Spleen (tissue), 7 donors: ENCODE results near the gene CNTNAP2.

ENCODE experiments used
- POLR2AphosphoS5 ChIP-seq, 3 donors: sonication (generic); formaldehyde crosslinking; IDR thresholded peaks; one replicate each; pipeline ENCODE4 v1.5.1; 2017; ENCODE audit warnings: antibody characterized with exemption in 3 of 3
- TF ChIP-seq, protein P1 (sequence below), 11 experiments: fragments of 200-600 bp in 7 of 11; fragments of 450-650 bp in 4 of 11; sonication (generic) in 4 of 11; IDR thresholded peaks in 8 of 11; conservative IDR thresholded peaks in 3 of 11; 1 replicate in 7 of 11; 2 replicates in 4 of 11; pipeline versions ENCODE4 v1.4.0 to v1.8.0; 2016 to 2021; ENCODE audit warnings: antibody characterized with exemption in 11 of 11, inconsistent platforms in 4 of 11, mild to moderate bottlenecking in 1 of 11
- donor health status: DM: no; HTN: no; CAD: no; lungs with moderate emphysema.
- donor health status: DM: no; HTN: no; CAD: no.
- donor health status: DM: no; HTN: no; CAD: no.

DNA sequence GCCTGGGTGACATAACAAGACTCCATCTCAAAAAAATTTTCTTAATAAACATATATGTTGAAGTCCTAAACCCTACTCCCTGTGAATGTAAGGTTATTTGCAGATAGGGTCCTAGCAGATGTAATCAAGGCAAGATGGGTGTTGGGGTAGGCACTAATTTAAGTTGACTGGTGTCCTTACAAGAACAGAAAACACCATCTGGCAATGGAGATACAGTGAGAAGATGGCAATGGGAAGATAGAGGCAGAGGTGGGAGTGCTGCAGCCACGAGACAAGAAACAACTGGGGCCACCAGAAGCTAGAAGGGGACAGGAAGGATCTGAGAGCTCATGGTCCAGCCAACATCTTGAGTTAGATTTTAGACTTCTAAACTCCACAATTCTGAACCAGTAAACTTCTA, 606.4 kb downstream of the CNTNAP2 start:
- TF ChIP-seq, protein P1, sequence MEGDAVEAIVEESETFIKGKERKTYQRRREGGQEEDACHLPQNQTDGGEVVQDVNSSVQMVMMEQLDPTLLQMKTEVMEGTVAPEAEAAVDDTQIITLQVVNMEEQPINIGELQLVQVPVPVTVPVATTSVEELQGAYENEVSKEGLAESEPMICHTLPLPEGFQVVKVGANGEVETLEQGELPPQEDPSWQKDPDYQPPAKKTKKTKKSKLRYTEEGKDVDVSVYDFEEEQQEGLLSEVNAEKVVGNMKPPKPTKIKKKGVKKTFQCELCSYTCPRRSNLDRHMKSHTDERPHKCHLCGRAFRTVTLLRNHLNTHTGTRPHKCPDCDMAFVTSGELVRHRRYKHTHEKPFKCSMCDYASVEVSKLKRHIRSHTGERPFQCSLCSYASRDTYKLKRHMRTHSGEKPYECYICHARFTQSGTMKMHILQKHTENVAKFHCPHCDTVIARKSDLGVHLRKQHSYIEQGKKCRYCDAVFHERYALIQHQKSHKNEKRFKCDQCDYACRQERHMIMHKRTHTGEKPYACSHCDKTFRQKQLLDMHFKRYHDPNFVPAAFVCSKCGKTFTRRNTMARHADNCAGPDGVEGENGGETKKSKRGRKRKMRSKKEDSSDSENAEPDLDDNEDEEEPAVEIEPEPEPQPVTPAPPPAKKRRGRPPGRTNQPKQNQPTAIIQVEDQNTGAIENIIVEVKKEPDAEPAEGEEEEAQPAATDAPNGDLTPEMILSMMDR (IDR thresholded peaks at IDR 0.05 in 8 of 11, conservative IDR thresholded peaks at IDR 0.05 in 3 of 11) = no peak
- TF ChIP-seq POLR2AphosphoS5 (IDR thresholded peaks at IDR 0.05) = no peak
